ENCODE results near the gene TYW1. TPM values are rescaled to one million over a fixed set of nuclear protein-coding genes. Genes with fewer than 3 reads are reported as not detected.
"Not testable (repeated sequence)": the region's sequence is repeated elsewhere in the genome, so short reads cannot be mapped to it uniquely, and the experiment has no call there.

The TYW1 gene
- total and polyA plus RNA-seq, 8 donors: 4.0 to 9.2 (median 7.3) TPM

DNA sequence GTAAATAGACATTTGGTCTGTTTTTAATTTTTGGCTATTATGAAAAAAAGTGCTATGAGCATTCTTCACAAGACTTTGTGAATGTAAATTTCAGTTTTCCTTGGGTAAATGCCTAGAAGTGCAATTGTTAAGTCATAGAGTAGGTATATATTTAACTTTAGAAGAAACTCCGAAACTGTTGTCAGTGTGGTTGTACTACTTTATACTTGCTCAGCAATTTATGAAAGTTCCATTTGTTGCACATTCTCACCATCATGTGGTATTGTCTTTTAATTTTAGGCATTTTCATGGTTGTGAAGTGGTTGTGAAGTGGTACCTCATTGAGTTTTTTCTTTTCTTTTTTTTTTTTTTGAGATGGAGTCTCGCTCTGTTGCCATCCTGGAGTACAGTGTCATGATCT lies 60.0 kb downstream of the TYW1 start:
- Histone ChIP-seq H3K4me3 (no peak overlapping the region), H3K27me3 (no peaks in the 10 kb centered on the region), H3K36me3 (no peaks in the 10 kb centered on the region), H3K9me3 (no peaks in the 10 kb centered on the region), H3K27ac (no peak overlapping the region), H3K4me1 (no peaks in the 10 kb centered on the region)
- FAIRE-seq: no peak
- ATAC-seq: no peak
- 99 to 100% methylated on average over 2 of the region's 2 CpGs for WGBS, 2 donors
- TF ChIP-seq, protein P1, sequence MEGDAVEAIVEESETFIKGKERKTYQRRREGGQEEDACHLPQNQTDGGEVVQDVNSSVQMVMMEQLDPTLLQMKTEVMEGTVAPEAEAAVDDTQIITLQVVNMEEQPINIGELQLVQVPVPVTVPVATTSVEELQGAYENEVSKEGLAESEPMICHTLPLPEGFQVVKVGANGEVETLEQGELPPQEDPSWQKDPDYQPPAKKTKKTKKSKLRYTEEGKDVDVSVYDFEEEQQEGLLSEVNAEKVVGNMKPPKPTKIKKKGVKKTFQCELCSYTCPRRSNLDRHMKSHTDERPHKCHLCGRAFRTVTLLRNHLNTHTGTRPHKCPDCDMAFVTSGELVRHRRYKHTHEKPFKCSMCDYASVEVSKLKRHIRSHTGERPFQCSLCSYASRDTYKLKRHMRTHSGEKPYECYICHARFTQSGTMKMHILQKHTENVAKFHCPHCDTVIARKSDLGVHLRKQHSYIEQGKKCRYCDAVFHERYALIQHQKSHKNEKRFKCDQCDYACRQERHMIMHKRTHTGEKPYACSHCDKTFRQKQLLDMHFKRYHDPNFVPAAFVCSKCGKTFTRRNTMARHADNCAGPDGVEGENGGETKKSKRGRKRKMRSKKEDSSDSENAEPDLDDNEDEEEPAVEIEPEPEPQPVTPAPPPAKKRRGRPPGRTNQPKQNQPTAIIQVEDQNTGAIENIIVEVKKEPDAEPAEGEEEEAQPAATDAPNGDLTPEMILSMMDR (IDR thresholded peaks at IDR 0.05): no peak
- no peak for DNase-seq
- intact Hi-C loops (cut with DNase I): no loop called here

DNA sequence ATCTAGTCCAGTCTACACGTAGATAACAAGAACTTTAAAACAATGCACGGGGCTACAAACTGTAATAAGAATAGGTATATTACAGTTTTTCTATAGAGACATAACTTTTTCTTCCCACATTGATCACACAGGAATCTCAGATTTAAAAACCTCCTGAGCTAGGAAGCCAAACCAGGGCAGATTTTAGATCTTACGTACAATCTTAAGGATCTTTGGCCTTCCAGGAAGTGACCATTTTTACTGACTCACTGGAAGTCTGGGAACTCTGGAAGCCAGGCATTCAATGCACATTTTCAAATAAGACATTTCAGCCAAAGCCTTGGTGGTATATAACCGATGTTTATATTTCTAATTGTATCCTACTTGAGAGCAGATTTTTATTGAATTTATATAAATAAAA lies 64.7 kb downstream of the TYW1 start:
- H3K27ac ChIP-seq; DNase-seq; H3K9me3 ChIP-seq; H3K27me3 ChIP-seq; intact Hi-C loops (cut with DNase I); H3K36me3 ChIP-seq; ATAC-seq; H3K4me1 ChIP-seq; H3K4me3 ChIP-seq; FAIRE-seq: not testable (repeated sequence)
- 95 to 97% methylated on average over 4 of the region's 4 CpGs for WGBS, 2 donors

DNA sequence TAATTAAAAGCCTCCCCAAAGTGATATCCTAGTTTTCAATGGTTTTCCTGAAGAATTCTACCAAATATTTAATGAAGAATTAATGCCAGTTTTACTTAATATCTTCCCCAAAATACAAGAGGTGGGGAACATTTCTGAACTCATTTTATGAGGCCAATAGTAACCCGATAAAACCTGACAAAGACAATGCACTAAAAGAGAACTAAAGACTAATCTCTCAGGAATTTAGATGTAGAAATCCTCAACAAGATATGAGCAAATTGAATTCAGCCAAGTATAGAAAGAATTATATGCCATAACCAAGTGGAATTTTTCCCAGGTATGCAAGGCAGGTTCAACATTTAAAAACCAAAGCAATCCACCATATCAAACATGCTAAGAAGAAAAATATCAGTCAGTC lies 66.2 kb downstream of the TYW1 start:
- ATAC-seq; DNase-seq; intact Hi-C loops (cut with DNase I); H3K4me1 ChIP-seq; H3K4me3 ChIP-seq; H3K27ac ChIP-seq; FAIRE-seq; H3K36me3 ChIP-seq; H3K27me3 ChIP-seq; H3K9me3 ChIP-seq: not testable (repeated sequence)
- WGBS, 2 donors: 93 to 97% methylated on average over 1 of the region's 1 CpG

DNA sequence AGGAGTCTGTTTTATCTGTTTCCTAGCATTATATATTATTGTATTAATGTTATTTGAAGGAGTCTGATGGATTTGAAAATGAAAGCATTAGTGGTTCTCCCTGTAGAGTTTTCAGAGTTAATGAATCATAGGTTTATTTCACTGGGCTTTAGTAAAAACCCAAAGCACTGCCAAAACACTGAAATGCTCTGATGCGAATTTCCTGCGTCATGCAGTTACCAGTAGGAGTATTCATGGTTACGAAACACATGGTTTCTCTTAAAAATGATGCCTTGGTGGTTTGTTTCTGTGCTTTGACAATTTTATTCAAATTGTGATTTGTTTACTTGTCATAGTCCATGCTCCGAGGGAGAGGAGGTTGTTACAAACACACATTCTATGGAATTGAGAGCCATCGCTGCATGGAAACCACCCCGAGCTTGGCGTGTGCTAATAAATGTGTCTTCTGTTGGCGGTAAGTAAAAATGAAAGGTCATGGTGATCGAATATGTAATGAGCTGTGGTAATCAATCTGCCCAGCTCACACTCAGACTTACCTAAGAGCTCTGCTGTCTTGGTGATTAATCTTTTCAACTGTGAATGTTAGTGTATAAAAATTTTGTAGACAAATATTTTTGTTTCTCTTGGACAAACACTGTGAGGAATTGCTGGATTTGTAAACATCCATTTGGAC lies 70.5 kb downstream of the TYW1 start:
- intact Hi-C loops (cut with DNase I); DNase-seq; H3K9me3 ChIP-seq; FAIRE-seq; H3K36me3 ChIP-seq; H3K4me1 ChIP-seq; H3K27me3 ChIP-seq: not testable (repeated sequence)
- WGBS, 2 donors: 60% methylated on average over 9 of the region's 9 CpGs
- ATAC-seq: peak; percentile 21 to 88 (median 76)
- peak overlapping the region in 3 of 4 donors; percentile 56 to 63 (median 59) for H3K27ac ChIP-seq
- peak overlapping the region in 2 of 4 donors; percentile 11 to 29 for H3K4me3 ChIP-seq

DNA sequence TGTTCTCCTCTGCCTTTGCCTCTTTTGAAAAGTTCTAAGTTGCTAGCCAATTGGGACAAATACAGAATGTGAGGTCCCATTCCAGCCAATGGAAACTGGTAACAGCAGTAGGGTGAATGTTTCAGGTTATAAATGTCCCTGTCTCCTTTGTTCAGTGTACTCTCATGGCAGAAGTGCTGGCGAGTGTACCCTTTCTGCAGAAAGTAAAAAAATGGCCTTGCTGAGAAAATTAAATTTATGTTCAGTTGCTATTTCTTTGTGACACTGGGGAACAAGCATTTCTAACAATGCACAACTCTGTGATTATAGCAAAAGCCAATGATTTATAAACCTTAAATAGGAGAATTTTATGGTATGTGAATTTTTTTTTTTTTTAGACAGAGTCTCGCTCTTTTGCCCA lies 79.5 kb downstream of the TYW1 start:
- H3K27me3 ChIP-seq; H3K4me1 ChIP-seq; H3K27ac ChIP-seq; FAIRE-seq; H3K36me3 ChIP-seq; H3K4me3 ChIP-seq; ATAC-seq; H3K9me3 ChIP-seq; DNase-seq; intact Hi-C loops (cut with DNase I): not testable (repeated sequence)
- 100% methylated on average over 2 of the region's 2 CpGs for WGBS, 2 donors

DNA sequence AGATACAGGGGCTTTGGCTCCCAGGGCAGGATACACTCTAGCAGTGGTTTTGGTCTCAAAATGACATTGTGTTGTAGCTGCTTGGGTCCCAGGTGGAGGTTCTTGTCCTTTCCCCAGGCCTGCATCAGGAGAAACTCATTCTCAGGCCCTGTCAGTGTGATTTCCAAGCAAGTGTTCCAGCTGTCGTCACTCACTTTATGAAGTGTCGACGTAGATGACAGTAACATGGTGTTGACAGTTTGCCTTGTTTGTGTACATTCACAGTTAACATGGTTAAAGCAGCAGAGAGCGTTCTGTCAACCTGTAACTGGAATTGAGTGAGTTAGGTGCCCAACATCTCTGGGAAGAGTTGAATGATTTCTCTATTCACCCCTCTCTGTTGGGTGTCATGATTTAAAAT lies 86.2 kb downstream of the TYW1 start:
- FAIRE-seq; H3K27me3 ChIP-seq; H3K36me3 ChIP-seq; H3K27ac ChIP-seq; DNase-seq; ATAC-seq; intact Hi-C loops (cut with DNase I); H3K9me3 ChIP-seq; H3K4me1 ChIP-seq; H3K4me3 ChIP-seq: not testable (repeated sequence)
- 92 to 97% methylated on average over 4 of the region's 4 CpGs for WGBS, 2 donors

DNA sequence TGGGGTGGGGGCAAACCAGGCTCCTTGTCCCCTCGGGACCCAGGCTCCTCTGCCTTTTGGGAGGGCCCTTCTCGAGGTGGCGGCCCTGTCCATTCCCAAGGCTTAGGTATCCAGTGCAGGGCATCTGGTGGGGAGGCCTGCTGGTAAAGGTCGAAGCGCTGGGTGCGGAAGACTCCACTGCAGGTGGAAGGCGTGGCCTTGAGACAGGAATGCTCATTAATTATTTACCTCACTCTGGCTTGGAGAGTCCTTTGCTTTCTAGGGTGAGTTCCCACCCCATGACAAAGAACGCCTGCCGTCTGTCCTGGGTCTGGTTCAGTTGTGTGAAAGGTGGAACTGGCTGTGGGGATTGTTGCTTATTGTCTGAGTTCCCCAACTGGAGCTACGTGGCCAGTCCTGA lies 92.6 kb downstream of the TYW1 start:
- not testable (repeated sequence) for DNase-seq, H3K27ac ChIP-seq, FAIRE-seq

DNA sequence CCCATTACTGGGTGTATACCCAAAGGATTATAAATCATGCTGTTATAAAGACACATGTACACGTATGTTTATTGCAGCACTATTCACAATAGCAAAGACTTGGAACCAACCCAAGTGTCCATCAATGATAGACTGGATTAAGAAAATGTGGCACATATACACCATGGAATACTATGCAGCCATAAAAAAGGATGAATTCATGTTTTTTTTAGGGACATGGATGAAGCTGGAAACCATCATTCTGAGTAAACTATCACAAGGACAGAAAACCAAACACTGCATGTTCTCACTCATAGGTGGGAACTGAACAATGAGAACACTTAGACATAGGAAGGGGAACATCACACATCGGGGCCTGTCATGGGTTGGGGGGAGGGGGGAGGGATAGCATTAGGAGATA lies 94.4 kb downstream of the TYW1 start:
- FAIRE-seq; ATAC-seq; intact Hi-C loops (cut with DNase I); DNase-seq; H3K4me3 ChIP-seq; H3K36me3 ChIP-seq; H3K4me1 ChIP-seq; H3K9me3 ChIP-seq; H3K27ac ChIP-seq; H3K27me3 ChIP-seq: not testable (repeated sequence)
- 100% methylated on average over 1 of the region's 2 CpGs; no CpG with 5 or more reads in 1 of the 2 donors for WGBS, 2 donors

More for the DNA sequence above, 92.6 kb downstream of the TYW1 start:
- H3K4me3 ChIP-seq; H3K27me3 ChIP-seq; intact Hi-C loops (cut with DNase I); H3K4me1 ChIP-seq; H3K9me3 ChIP-seq; H3K36me3 ChIP-seq: not testable (repeated sequence)
- 91 to 92% methylated on average over 10 of the region's 10 CpGs for WGBS, 2 donors
- ATAC-seq: peak in 1 of 4 donors; percentile 37

DNA sequence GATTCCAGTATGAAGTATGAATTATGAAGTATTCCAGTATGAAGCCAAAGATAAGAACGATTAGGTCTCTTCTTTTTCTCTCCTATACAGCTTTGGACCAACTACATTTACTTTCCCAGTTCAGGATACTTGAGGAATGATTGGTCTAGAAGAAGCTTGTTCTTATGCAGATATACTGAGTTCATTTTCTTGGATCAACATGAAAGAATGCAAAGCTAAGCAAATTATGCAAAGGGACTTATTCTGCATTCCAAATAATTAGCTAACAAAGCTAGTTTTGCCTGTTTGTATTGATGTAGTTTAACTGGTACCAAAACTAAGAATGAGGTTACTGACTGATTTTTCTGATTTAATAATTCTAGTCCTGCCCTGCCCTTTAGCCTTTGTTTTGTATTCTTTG lies 101.4 kb downstream of the TYW1 start:
- FAIRE-seq; intact Hi-C loops (cut with DNase I); DNase-seq; H3K36me3 ChIP-seq; H3K27me3 ChIP-seq; H3K27ac ChIP-seq; H3K4me3 ChIP-seq; ATAC-seq; H3K4me1 ChIP-seq; H3K9me3 ChIP-seq: not testable (repeated sequence)
- WGBS, 2 donors: 63% methylated on average over 1 of the region's 1 CpG; no CpG with 5 or more reads in 1 of the 2 donors

DNA sequence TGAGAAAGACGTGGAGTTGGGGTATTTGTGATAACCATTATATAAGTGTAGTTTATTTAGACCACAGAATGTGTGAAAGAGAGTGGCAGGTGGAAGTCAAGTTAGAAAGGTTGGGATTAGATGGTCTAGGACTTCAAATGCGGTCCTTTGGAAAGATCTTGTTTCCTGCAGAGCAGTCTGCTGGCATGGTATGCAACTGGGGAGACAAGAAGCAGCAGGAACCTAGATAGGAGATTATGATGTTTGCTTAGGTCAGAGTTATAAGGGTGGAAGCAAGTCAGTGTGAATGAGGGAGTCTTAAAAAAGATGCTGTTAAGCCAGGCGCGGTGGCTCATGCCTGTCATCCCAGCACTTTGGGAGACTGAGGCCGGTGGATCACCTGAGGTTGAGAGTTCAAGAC lies 102.8 kb downstream of the TYW1 start:
- ATAC-seq; H3K36me3 ChIP-seq; H3K9me3 ChIP-seq; H3K27ac ChIP-seq; H3K4me1 ChIP-seq; intact Hi-C loops (cut with DNase I); FAIRE-seq; H3K4me3 ChIP-seq; H3K27me3 ChIP-seq; DNase-seq: not testable (repeated sequence)
- WGBS, 2 donors: 94 to 95% methylated on average over 5 of the region's 5 CpGs

DNA sequence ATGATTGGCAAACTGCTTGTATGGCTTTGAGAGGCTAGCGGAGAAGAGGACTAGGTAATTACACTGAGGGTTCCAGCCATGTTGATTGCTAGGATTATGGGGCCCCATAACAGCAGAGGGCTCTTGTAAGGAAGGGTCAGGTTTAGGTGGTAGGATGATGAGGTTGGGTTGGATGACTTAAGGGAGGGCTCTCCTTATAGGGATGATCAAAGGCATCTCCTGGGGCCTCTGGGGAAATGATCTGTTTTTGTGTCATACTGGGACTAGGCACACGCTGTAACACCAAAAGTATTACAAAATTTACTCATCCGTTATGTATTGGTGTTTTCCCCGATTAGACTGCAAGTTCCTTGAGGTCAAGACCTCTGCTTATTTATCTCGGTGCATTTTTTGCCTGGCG lies 103.4 kb downstream of the TYW1 start:
- H3K4me1 ChIP-seq; intact Hi-C loops (cut with DNase I); H3K27ac ChIP-seq; ATAC-seq; H3K4me3 ChIP-seq; H3K9me3 ChIP-seq; DNase-seq; H3K27me3 ChIP-seq; H3K36me3 ChIP-seq; FAIRE-seq: not testable (repeated sequence)
- 96 to 99% methylated on average over 6 of the region's 6 CpGs for WGBS, 2 donors
